Spleen (tissue), 11 donors: ENCODE results near the gene TMED4. TPM values are rescaled to one million over a fixed set of nuclear protein-coding genes. Genes with fewer than 3 reads are reported as not detected.

Experiments
- DNase-seq: peaks from one replicate; pipeline ENCODE4 v3.0.0-alpha.2; 2020
- H3K27ac ChIP-seq, 8 donors: fragments of 200-600 bp; sonication (generic) in 7 of 8; 1 replicate in 4 of 8; 2 replicates in 4 of 8; pipeline versions ENCODE4 v1.5.0 to v1.8.0; 2016 to 2021; ENCODE audit warnings: inconsistent platforms in 4 of 8, mild to moderate bottlenecking in 4 of 8, moderate library complexity in 1 of 8
- H3K27me3 ChIP-seq, 7 donors: fragments of 200-600 bp; sonication (generic) in 6 of 7; replicated peaks in 1 of 7; 1 replicate in 4 of 7; 2 replicates in 3 of 7; pipeline versions ENCODE4 v1.5.0 to v1.8.0; 2016 to 2021; ENCODE audit warnings: inconsistent platforms in 3 of 7, mild to moderate bottlenecking in 1 of 7
- H3K36me3 ChIP-seq, 6 donors: fragments of 200-600 bp; sonication (generic) in 5 of 6; 1 replicate in 4 of 6; 2 replicates in 2 of 6; pipeline versions ENCODE4 v1.5.0 to v1.8.0; 2016 to 2021; ENCODE audit warnings: inconsistent platforms in 2 of 6
- H3K4me1 ChIP-seq, 6 donors: fragments of 200-600 bp; sonication (generic) in 5 of 6; 1 replicate in 3 of 6; 2 replicates in 3 of 6; pipeline versions ENCODE4 v1.5.0 to v1.8.0; 2016 to 2021; ENCODE audit warnings: inconsistent platforms in 3 of 6
- H3K4me3 ChIP-seq, 8 donors: fragments of 200-600 bp; sonication (generic) in 7 of 8; 1 replicate in 4 of 8; 2 replicates in 4 of 8; pipeline versions ENCODE4 v1.5.0 to v1.8.0; 2016 to 2021; ENCODE audit warnings: inconsistent platforms in 4 of 8, mild to moderate bottlenecking in 4 of 8, moderate library complexity in 2 of 8
- H3K9me3 ChIP-seq, 8 donors: fragments of 200-600 bp; sonication (generic) in 7 of 8; 1 replicate in 4 of 8; 2 replicates in 4 of 8; pipeline versions ENCODE4 v1.5.0 to v1.8.0; 2016 to 2021; ENCODE audit warnings: inconsistent platforms in 4 of 8
- CTCF ChIP-seq, 11 experiments: fragments of 200-600 bp in 7 of 11; fragments of 450-650 bp in 4 of 11; sonication (generic) in 4 of 11; IDR thresholded peaks in 8 of 11; conservative IDR thresholded peaks in 3 of 11; 1 replicate in 7 of 11; 2 replicates in 4 of 11; pipeline versions ENCODE4 v1.4.0 to v1.8.0; 2016 to 2021; ENCODE audit warnings: antibody characterized with exemption in 11 of 11, inconsistent platforms in 4 of 11, mild to moderate bottlenecking in 1 of 11
- POLR2A ChIP-seq, 3 donors: fragments of 450-650 bp; IDR thresholded peaks; one replicate each; pipeline ENCODE4 v1.5.1; 2017; ENCODE audit warnings: antibody characterized with exemption in 3 of 3, mild to moderate bottlenecking in 1 of 3
- POLR2AphosphoS5 ChIP-seq, 3 donors: sonication (generic); formaldehyde crosslinking; IDR thresholded peaks; one replicate each; pipeline ENCODE4 v1.5.1; 2017; ENCODE audit warnings: antibody characterized with exemption in 3 of 3
- WGBS, 5 donors: extraction: QIAGEN DNeasy Blood & Tissue Kit in 3 of 5; methylation state at CpG; one replicate each; pipeline versions ENCODE4 v1.1.5 to v1.1.7; 2013 to 2018; 5-methylcytosine and 5-hydroxymethylcytosine counted together
- intact Hi-C: fragments of 100-400 bp; cut with DNase I; formaldehyde crosslinking; loops from one replicate; pipeline ENCODE4 v1.15.0; 2023; ENCODE audit warnings: low total_unique reads
- polyA plus RNA-seq, 3 donors: library from polyadenylated mRNA; stranded (reverse); fragments of 200-250 nt; gene quantifications; one replicate each; pipeline ENCODE4 v1.2.1, GENCODE V29; 2013
- total RNA-seq, 7 donors: library from RNA; depleted of rRNA in 3 of 7; stranded (reverse); fragments of >200 nt in 3 of 7; fragmentation: NEBNext Ultra II Directional in 4 of 7; extraction: Animal tissue kit (Norgen Biotek cat#: 25700) in 4 of 7; gene quantifications; one replicate each; pipeline versions ENCODE4 v1.1.0 to v1.2.1, GENCODE V29; 2016 to 2021
- donor health status: healthy with polysubstance abuse.
- donor health status: DM: no; HTN: no; CAD: no; lungs with moderate emphysema.
- donor health status: DM: no; HTN: no; CAD: no.
- donor health status: Bipolar disorder and iron deficiency.
- donor health status: healthy.
- donor health status: DM: no; HTN: no; CAD: no.
- donor health status: DM: yes; HTN: yes; CAD: no.

The TMED4 gene
- total and polyA plus RNA-seq, 10 donors = 26.1 to 105 (median 59.6) TPM

- TF ChIP-seq POLR2AphosphoS5 (IDR thresholded peaks at IDR 0.05) (peak in 1 of 3 donors; percentile 35), POLR2A (IDR thresholded peaks at IDR 0.05) (no peak), CTCF (IDR thresholded peaks at IDR 0.05 in 8 of 11, conservative IDR thresholded peaks at IDR 0.05 in 3 of 11) (no peak)
- intact Hi-C loops = no loop called here
- H3K4me3 ChIP-seq = no peak overlapping the region
- H3K9me3 ChIP-seq = no peaks in the 10 kb centered on the region
- peaks cover 0 to 17% (median 0%) of the 10 kb centered on the region in 6 donors for H3K36me3 ChIP-seq
- peak; percentile 84 for DNase-seq
- WGBS, 5 donors = 41 to 51% (median 48%) methylated on average over 2 of the region's 2 CpGs
- no peaks in the 10 kb centered on the region for H3K27me3 ChIP-seq
- peak overlapping the region; percentile 21 to 75 (median 71) for H3K27ac ChIP-seq
- peaks cover 28 to 96% (median 68%) of the 10 kb centered on the region in 6 donors for H3K4me1 ChIP-seq
These were observed 33.1 kb upstream of the TMED4 start for GRCh38 chr7:44615149-44615611.

GRCh38 chr7:44609829-44610228 lies 27.8 kb upstream of the TMED4 start:
- intact Hi-C loops = loop anchor here (10.0 kb wide), 1 partner anchor 135 kb away; the partner anchor contains the start of gene ZMIZ2
- H3K27ac ChIP-seq = peak overlapping the region in 1 of 8 donors; percentile 10
- H3K4me1 ChIP-seq = peaks cover 26 to 92% (median 65%) of the 10 kb centered on the region in 6 donors
- no peaks in the 10 kb centered on the region for H3K27me3 ChIP-seq
- peaks cover 0 to 12% (median 0%) of the 10 kb centered on the region in 6 donors for H3K36me3 ChIP-seq
- 81 to 93% (median 90%) methylated on average over 3 of the region's 3 CpGs for WGBS, 5 donors
- DNase-seq = no peak
- no peak overlapping the region for H3K4me3 ChIP-seq
- no peaks in the 10 kb centered on the region for H3K9me3 ChIP-seq
- TF ChIP-seq POLR2A (IDR thresholded peaks at IDR 0.05) (no peak), POLR2AphosphoS5 (IDR thresholded peaks at IDR 0.05) (no peak), CTCF (IDR thresholded peaks at IDR 0.05 in 8 of 11, conservative IDR thresholded peaks at IDR 0.05 in 3 of 11) (no peak)

GRCh38 chr7:44608916-44609648 lies 27.1 kb upstream of the TMED4 start:
- Histone ChIP-seq H3K9me3 (no peaks in the 10 kb centered on the region), H3K4me3 (no peak overlapping the region), H3K4me1 (peaks cover 26 to 89% (median 58%) of the 10 kb centered on the region in 6 donors), H3K27me3 (no peaks in the 10 kb centered on the region), H3K27ac (peak overlapping the region in 5 of 8 donors; percentile 10 to 46 (median 26)), H3K36me3 (peaks cover 0 to 12% (median 0%) of the 10 kb centered on the region in 6 donors)
- WGBS, 5 donors = 49 to 67% (median 57%) methylated on average over 14 of the region's 14 CpGs
- TF ChIP-seq POLR2AphosphoS5 (IDR thresholded peaks at IDR 0.05) (no peak), CTCF (IDR thresholded peaks at IDR 0.05 in 8 of 11, conservative IDR thresholded peaks at IDR 0.05 in 3 of 11) (no peak), POLR2A (IDR thresholded peaks at IDR 0.05) (no peak)
- DNase-seq = no peak
- intact Hi-C loops = loop anchor here (10.0 kb wide), 1 partner anchor 136 kb away; the partner anchor contains the start of gene ZMIZ2
